ENCODE measurements around the gene TCERG1L. TPM values are rescaled to one million over a fixed set of nuclear protein-coding genes. Genes with fewer than 3 reads are reported as not detected.
"Not testable (repeated sequence)": the region's sequence is repeated elsewhere in the genome, so short reads cannot be mapped to it uniquely, and the experiment has no call there.

TCERG1L gene
- total RNA-seq, 2 donors from 2014 or later: not detected

- no peak for DNase-seq
- no peak overlapping the region for H3K27ac Mint-ChIP-seq
- no peak overlapping the region for H3K4me3 Mint-ChIP-seq
- no peaks in the 10 kb centered on the region for H3K27me3 Mint-ChIP-seq
- H3K36me3 Mint-ChIP-seq (ENCODE audit: low read depth): no peaks in the 10 kb centered on the region
- ATAC-seq: no peak
- no peaks in the 10 kb centered on the region for H3K4me1 Mint-ChIP-seq
- no peaks in the 10 kb centered on the region for H3K9me3 ChIP-seq (ENCODE audit: control insufficient read depth, low read length, poor library complexity, severe bottlenecking)
Measured at GRCh38 chr10:131332821-131333220, 21.3 kb upstream of the TCERG1L start.

- peaks cover 18% of the 10 kb centered on the region for H3K27me3 Mint-ChIP-seq
- H3K4me1 Mint-ChIP-seq: no peaks in the 10 kb centered on the region
- DNase-seq (no peak), ATAC-seq (no peak)
- H3K36me3 Mint-ChIP-seq (ENCODE audit: low read depth): no peaks in the 10 kb centered on the region
- H3K9me3 ChIP-seq (ENCODE audit: control insufficient read depth, low read length, poor library complexity, severe bottlenecking): no peaks in the 10 kb centered on the region
- no peak overlapping the region for H3K4me3 Mint-ChIP-seq
- no peak overlapping the region for H3K27ac Mint-ChIP-seq
Measured at GRCh38 chr10:131323880-131324279, 12.4 kb upstream of the TCERG1L start.

- H3K4me3 Mint-ChIP-seq: no peak overlapping the region
- no peaks in the 10 kb centered on the region for H3K4me1 Mint-ChIP-seq
- ATAC-seq (no peak), DNase-seq (no peak)
- no peak overlapping the region for H3K27ac Mint-ChIP-seq
- H3K9me3 ChIP-seq (ENCODE audit: control insufficient read depth, low read length, poor library complexity, severe bottlenecking): no peaks in the 10 kb centered on the region
- H3K27me3 Mint-ChIP-seq: peaks cover 26% of the 10 kb centered on the region
- H3K36me3 Mint-ChIP-seq (ENCODE audit: low read depth): no peaks in the 10 kb centered on the region
Measured at GRCh38 chr10:131323025-131323424, 11.5 kb upstream of the TCERG1L start.

- not testable (repeated sequence) for DNase-seq; H3K36me3 Mint-ChIP-seq (ENCODE audit: low read depth); H3K4me3 Mint-ChIP-seq; H3K4me1 Mint-ChIP-seq; H3K27ac Mint-ChIP-seq; ATAC-seq; H3K9me3 ChIP-seq (ENCODE audit: control insufficient read depth, low read length, poor library complexity, severe bottlenecking)
- H3K27me3 Mint-ChIP-seq: peaks cover 30% of the 10 kb centered on the region
Measured at GRCh38 chr10:131322575-131322974, 11.1 kb upstream of the TCERG1L start.

- H3K9me3 ChIP-seq (ENCODE audit: control insufficient read depth, low read length, poor library complexity, severe bottlenecking): no peaks in the 10 kb centered on the region
- Mint-ChIP-seq H3K27ac (no peak overlapping the region), H3K27me3 (peaks cover 40% of the 10 kb centered on the region), H3K4me3 (no peak overlapping the region), H3K4me1 (no peaks in the 10 kb centered on the region), H3K36me3 (ENCODE audit: low read depth) (no peaks in the 10 kb centered on the region)
- DNase-seq: no peak
- ATAC-seq: no peak
Measured at GRCh38 chr10:131320860-131321604, 9.5 kb upstream of the TCERG1L start.

GRCh38 chr10:131318814-131319213 is 7.3 kb upstream of the TCERG1L start:
- DNase-seq: no peak
- Mint-ChIP-seq H3K27ac (no peak overlapping the region), H3K27me3 (peaks cover 62% of the 10 kb centered on the region), H3K36me3 (ENCODE audit: low read depth) (no peaks in the 10 kb centered on the region), H3K4me1 (no peaks in the 10 kb centered on the region), H3K4me3 (no peak overlapping the region)
- no peak for ATAC-seq
- no peaks in the 10 kb centered on the region for H3K9me3 ChIP-seq (ENCODE audit: control insufficient read depth, low read length, poor library complexity, severe bottlenecking)

GRCh38 chr10:131318291-131318690 is 6.8 kb upstream of the TCERG1L start:
- Mint-ChIP-seq H3K36me3 (ENCODE audit: low read depth) (no peaks in the 10 kb centered on the region), H3K27ac (no peak overlapping the region), H3K4me3 (no peak overlapping the region), H3K27me3 (peaks cover 67% of the 10 kb centered on the region), H3K4me1 (no peaks in the 10 kb centered on the region)
- ATAC-seq: no peak
- no peak for DNase-seq
- no peaks in the 10 kb centered on the region for H3K9me3 ChIP-seq (ENCODE audit: control insufficient read depth, low read length, poor library complexity, severe bottlenecking)

GRCh38 chr10:131316321-131317075 is 5.0 kb upstream of the TCERG1L start:
- Mint-ChIP-seq H3K27me3 (peaks cover 60% of the 10 kb centered on the region), H3K27ac (no peak overlapping the region), H3K4me3 (no peak overlapping the region), H3K4me1 (no peaks in the 10 kb centered on the region), H3K36me3 (ENCODE audit: low read depth) (no peaks in the 10 kb centered on the region)
- no peaks in the 10 kb centered on the region for H3K9me3 ChIP-seq (ENCODE audit: control insufficient read depth, low read length, poor library complexity, severe bottlenecking)
- DNase-seq (no peak), ATAC-seq (no peak)

GRCh38 chr10:131315344-131315743 is 3.8 kb upstream of the TCERG1L start:
- H3K36me3 Mint-ChIP-seq (ENCODE audit: low read depth): no peaks in the 10 kb centered on the region
- ATAC-seq (no peak), DNase-seq (no peak)
- no peak overlapping the region for H3K4me3 Mint-ChIP-seq
- no peak overlapping the region for H3K27ac Mint-ChIP-seq
- no peaks in the 10 kb centered on the region for H3K9me3 ChIP-seq (ENCODE audit: control insufficient read depth, low read length, poor library complexity, severe bottlenecking)
- peaks cover 60% of the 10 kb centered on the region for H3K27me3 Mint-ChIP-seq
- no peaks in the 10 kb centered on the region for H3K4me1 Mint-ChIP-seq

GRCh38 chr10:131314799-131315198 is 3.3 kb upstream of the TCERG1L start:
- DNase-seq (no peak), ATAC-seq (no peak)
- Mint-ChIP-seq H3K36me3 (ENCODE audit: low read depth) (no peaks in the 10 kb centered on the region), H3K27ac (no peak overlapping the region), H3K4me3 (no peak overlapping the region), H3K27me3 (peaks cover 63% of the 10 kb centered on the region), H3K4me1 (peaks cover 2% of the 10 kb centered on the region)
- no peaks in the 10 kb centered on the region for H3K9me3 ChIP-seq (ENCODE audit: control insufficient read depth, low read length, poor library complexity, severe bottlenecking)

GRCh38 chr10:131314148-131314547 is 2.6 kb upstream of the TCERG1L start:
- Mint-ChIP-seq H3K27ac (no peak overlapping the region), H3K4me1 (peaks cover 2% of the 10 kb centered on the region), H3K27me3 (peaks cover 65% of the 10 kb centered on the region), H3K4me3 (no peak overlapping the region), H3K36me3 (ENCODE audit: low read depth) (no peaks in the 10 kb centered on the region)
- H3K9me3 ChIP-seq (ENCODE audit: control insufficient read depth, low read length, poor library complexity, severe bottlenecking): no peaks in the 10 kb centered on the region
- DNase-seq (no peak), ATAC-seq (no peak)

GRCh38 chr10:131313377-131313776 is 1.9 kb upstream of the TCERG1L start:
- Mint-ChIP-seq H3K27me3 (peaks cover 68% of the 10 kb centered on the region), H3K36me3 (ENCODE audit: low read depth) (no peaks in the 10 kb centered on the region), H3K4me1 (peaks cover 2% of the 10 kb centered on the region), H3K27ac (no peak overlapping the region), H3K4me3 (peak overlapping the region; percentile 5)
- H3K9me3 ChIP-seq (ENCODE audit: control insufficient read depth, low read length, poor library complexity, severe bottlenecking): no peaks in the 10 kb centered on the region
- DNase-seq (no peak), ATAC-seq (no peak)

- H3K9me3 ChIP-seq (ENCODE audit: control insufficient read depth, low read length, poor library complexity, severe bottlenecking): no peaks in the 10 kb centered on the region
- no peak for DNase-seq
- Mint-ChIP-seq H3K36me3 (ENCODE audit: low read depth) (no peaks in the 10 kb centered on the region), H3K4me3 (peak overlapping the region; percentile 5), H3K27ac (no peak overlapping the region), H3K27me3 (peaks cover 68% of the 10 kb centered on the region), H3K4me1 (peaks cover 2% of the 10 kb centered on the region)
- no peak for ATAC-seq
Measured at GRCh38 chr10:131312478-131312836, 936 bp upstream of the TCERG1L start.

GRCh38 chr10:131311402-131311660 is 190 bp downstream of the TCERG1L start:
- no peaks in the 10 kb centered on the region for H3K9me3 ChIP-seq (ENCODE audit: control insufficient read depth, low read length, poor library complexity, severe bottlenecking)
- peaks cover 2% of the 10 kb centered on the region for H3K4me1 Mint-ChIP-seq
- no peak overlapping the region for H3K4me3 Mint-ChIP-seq
- no peaks in the 10 kb centered on the region for H3K36me3 Mint-ChIP-seq (ENCODE audit: low read depth)
- peaks cover 61% of the 10 kb centered on the region for H3K27me3 Mint-ChIP-seq
- DNase-seq (no peak), ATAC-seq (no peak)
- H3K27ac Mint-ChIP-seq: no peak overlapping the region

All from T-helper 17 cell (primary cell).